IPS DF 4.7 (cell line): ENCODE data around the gene PRMT6.
"Not testable (repeated sequence)": the region's sequence is repeated elsewhere in the genome, so short reads cannot be mapped to it uniquely, and the experiment has no call there.

Experiments used
- DNase-seq: peaks from one replicate; pipeline ENCODE4 v3.0.0-alpha.2; 2013; ENCODE audit warnings: low spot score; ENCODE audit errors: extremely low read depth

Gene PRMT6

DNA sequence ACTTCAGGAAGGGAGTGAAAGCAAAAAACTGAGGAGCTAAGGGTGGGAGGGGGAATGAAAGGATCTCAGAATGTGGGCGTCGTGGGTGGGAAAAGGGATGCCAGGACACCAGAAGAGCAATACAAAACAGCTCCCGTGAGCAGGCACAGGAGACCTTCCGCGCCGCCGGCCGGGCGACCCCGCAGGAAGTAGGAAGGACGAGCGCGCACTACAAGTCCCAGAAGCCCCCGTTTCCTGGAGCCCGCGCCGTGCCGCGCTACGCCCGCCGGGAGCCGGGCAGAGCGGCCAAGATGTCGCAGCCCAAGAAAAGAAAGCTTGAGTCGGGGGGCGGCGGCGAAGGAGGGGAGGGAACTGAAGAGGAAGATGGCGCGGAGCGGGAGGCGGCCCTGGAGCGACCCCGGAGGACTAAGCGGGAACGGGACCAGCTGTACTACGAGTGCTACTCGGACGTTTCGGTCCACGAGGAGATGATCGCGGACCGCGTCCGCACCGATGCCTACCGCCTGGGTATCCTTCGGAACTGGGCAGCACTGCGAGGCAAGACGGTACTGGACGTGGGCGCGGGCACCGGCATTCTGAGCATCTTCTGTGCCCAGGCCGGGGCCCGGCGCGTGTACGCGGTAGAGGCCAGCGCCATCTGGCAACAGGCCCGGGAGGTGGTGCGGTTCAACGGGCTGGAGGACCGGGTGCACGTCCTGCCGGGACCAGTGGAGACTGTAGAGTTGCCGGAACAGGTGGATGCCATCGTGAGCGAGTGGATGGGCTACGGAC, at the start of gene PRMT6:
TSS of gene PRMT6 (plus strand) at position 249 of the 771 bp plus-strand sequence. CDS start at position 291, 42 bp downstream.
- DNase-seq, result no peak

- no peak for DNase-seq
These were observed 47.2 kb upstream of the PRMT6 start for GRCh38 chr1:107009281-107009680.

DNA sequence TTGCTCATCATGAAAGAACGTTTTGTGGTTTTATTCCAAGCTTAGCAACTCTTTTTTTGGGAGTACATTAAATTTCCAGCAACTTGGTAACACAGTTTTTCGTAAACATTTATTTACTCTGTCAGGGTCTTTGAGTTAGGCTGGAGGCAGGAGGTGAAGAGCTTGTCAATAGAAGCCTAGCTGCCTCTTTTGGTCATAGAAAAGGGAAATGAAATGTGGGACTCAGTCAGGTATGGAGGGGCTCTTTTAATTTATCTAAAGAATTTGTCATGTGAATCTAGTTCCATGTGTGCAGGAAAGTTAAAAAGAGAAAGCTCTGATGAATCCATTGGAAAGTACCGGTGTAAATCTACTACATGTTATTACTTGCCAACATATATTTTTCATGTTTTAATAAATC, 45.9 kb upstream of the PRMT6 start:
- DNase-seq, result no peak

DNA sequence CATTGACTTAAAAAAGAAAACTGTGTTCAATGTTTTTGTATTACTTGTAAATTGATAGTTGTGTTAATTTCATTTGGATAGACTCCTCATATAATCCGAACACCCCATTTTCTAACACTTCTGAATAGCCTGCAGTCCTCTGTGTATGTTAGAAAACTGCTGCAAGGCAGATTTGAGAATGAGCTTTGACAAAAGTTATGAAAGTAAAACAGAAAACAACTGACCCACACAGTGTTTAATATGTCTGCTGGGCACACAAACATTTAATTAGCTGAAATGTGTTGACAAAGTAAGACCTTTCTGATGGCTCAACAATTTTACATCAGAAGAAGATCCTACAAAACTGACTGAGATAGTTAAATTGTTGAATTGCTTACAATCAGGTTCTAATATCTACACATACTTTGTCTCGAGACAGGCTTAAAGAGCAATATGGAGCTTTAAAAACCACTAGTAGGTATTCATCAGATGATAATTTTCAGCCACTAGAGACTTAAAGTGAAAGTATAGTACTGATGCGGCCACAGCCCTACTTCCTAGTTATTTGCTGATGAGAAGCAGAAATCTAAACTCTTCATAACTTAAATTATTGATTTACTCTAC, 40.0 kb upstream of the PRMT6 start:
- DNase-seq, result no peak

- no peak for DNase-seq
These were observed 38.0 kb upstream of the PRMT6 start for GRCh38 chr1:107018445-107018844.

DNA sequence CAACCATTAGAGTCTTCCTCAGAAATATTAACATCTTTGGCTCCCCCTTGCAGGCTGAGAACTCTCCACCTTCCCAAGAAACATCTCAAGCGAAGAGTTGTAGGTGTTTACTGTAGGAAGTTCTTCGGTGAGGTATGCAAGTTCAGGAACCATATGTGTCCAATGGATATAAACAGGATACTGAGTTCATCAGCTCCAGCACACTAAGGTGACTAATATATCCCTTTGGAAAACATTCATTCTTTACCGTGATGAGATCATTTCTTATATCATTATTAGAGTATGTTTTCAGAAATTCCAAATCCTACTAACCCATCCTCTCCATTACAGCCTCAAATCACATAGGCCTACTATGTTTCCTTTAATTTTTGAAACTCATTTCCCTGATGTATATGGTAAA, 37.3 kb upstream of the PRMT6 start:
- no peak for DNase-seq

DNA sequence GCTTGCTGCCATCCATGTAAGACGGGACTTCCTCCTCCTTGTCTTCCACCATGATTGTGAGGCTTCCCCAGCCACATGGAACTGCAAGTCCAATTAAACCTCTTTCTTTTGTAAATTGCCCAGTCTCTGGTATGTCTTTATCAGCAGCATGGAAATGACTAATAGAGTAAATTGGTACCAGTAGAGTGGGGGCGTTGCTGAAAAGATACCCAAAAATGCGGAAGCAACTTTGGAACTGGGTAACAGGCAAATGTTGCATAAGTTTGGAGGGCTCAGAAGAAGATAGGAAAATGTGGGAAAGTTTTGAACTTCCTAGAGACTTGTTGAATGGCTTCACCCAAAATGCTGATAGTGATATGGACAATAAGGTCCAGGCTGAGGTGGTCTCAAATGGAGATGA, 17.6 kb upstream of the PRMT6 start:
- not testable (repeated sequence) for DNase-seq

DNA sequence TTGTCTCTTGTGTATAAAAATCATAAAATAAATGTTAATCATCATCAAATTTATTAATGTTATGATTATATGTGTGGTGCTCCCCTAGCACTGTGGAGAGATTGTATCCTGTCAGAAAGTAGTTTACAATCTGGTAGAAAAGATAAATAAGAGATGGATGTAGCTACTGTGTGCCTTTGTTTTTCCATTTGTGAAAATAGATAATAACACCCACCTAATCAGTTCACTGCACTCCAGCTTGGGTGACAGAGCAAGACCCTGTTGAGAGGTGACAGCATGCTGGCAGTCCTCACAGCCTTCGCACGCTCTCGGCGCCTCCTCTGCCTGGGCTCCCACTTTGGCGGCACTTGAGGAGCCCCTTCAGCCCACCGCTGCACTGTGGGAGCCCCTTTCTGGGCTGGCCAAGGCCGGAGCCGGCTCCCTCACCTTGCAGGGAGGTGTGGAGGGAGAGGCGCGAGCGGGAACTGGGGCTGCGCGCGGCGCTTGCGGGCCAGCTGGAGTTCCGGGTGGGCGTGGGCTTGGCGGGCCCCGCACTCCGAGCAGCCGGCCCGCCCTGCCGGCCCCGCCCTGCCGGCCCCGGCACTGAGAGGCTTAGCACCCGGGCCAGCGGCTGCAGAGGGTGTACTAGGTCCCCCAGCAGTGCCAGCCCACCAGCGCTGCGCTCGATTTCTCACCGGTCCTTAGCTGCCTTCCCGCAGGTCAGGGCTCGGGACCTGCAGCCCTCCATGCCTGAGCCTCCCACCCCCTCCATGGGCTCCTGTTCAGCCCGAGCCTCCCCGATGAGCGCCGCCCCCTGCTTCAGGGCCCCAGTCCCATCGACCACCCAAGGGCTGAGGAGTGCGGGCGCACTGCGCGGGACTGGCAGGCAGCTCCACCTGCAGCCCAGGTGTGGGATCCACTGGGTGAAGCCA, 11.9 kb upstream of the PRMT6 start:
- DNase-seq, result not testable (repeated sequence)

- no peak for DNase-seq
These were observed 8.9 kb upstream of the PRMT6 start for GRCh38 chr1:107047602-107048001.

DNA sequence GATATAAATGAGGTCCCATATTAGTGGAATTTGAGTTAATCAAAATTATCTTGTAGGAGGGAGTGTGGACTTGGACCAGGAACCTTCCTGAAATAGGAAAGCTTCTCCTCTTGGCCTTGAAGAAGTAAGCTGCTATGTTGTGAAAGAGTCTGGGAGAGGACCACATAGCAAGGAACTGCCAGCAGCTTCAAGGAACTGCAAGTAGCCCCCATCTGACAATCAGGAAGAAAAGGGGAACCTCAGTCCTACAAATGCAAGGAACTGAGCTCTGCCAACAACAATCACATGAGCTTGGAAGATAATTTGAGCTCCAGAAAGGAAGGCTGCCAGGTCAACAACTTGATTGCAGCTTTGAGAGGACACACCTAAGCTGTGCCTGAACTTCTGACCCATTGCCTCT, 8.2 kb upstream of the PRMT6 start:
- DNase-seq, result no peak

GRCh38 chr1:107051266-107051665, 5.2 kb upstream of the PRMT6 start:
- DNase-seq, result no peak

- DNase-seq, result not testable (repeated sequence)
These were observed 502 bp upstream of the PRMT6 start for GRCh38 chr1:107055919-107056425.

GRCh38 chr1:107057197-107058133, 991 bp downstream of the PRMT6 start:
- no peak for DNase-seq

DNA sequence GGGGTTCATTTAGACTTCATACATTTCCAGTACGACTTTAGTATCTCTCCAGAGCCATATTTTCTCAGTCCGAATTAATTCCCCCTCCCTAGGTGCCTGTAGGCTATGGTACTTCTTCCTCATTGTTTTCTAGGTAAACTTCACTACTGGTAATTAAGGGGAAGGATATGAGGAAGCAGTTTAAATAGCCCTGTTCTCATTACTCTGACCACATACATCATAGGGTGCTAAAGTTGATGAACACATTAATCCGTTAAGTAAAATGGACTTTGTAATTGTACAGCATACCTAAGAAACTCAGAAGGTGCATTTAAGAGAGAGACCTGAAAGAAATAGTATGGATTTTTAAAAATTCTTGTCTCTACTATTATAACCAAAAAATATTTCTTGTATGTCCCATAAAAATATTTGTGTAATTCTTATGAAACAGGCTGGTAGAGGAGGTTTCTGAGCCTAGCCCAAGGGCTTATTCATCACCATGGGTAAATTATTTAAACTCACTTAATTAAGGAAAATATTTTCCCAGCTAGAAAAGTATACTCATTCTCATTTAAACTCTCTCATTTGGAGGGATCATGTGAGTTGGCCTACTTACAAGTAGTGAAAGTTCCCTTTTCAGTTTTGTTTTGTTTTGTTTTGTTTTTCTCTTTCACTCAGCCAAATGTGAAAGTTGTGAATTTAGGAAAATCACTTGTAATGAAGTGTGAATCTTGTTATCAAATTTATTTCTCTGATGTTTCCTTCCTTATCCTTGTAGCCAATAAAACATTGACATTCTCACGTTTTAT, 2.0 kb downstream of the PRMT6 start:
- no peak for DNase-seq

DNA sequence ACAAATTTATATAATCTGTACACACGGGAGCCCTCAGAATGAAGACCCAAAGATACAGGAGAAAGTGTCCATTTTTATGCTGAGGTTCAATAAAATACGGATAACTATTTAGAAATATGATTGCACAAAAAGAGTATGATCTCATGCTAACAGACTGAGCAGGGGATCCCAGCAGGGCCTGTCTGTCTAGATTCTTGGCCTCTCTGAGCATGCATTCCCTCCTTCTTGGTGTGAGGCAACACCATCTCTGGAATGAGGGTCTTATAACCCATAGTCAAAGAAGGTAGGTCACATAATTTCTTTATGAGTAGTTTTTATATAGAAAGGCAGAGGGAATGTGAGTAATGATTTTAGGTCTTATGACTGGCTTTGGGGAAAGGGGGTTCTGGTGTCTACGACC, 5.4 kb downstream of the PRMT6 start:
- no peak for DNase-seq

GRCh38 chr1:107073493-107073892, 17.0 kb downstream of the PRMT6 start:
- DNase-seq, result no peak

DNA sequence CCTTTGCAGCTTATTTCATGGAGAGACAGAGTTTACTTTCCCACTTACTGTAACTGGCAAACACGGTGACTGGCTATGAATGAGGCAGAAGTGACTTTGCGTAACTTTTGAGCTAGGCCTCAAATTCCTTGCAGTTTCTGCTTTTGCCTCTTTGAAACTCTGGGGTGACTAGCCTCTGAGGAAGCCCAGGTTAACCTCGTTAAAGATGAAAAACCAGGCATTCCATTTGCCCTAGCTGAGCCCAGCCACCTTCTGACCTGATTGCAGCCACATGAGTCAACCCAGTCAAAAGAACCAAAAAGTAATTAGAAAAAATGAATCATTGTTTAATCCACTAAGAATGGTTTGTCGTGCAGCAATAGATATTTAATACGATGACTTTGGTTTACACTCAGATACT, 20.4 kb downstream of the PRMT6 start:
- DNase-seq, result no peak

GRCh38 chr1:107079249-107079648, 22.8 kb downstream of the PRMT6 start:
- no peak for DNase-seq

- no peak for DNase-seq
These were observed 24.6 kb downstream of the PRMT6 start for GRCh38 chr1:107081102-107081501.

DNA sequence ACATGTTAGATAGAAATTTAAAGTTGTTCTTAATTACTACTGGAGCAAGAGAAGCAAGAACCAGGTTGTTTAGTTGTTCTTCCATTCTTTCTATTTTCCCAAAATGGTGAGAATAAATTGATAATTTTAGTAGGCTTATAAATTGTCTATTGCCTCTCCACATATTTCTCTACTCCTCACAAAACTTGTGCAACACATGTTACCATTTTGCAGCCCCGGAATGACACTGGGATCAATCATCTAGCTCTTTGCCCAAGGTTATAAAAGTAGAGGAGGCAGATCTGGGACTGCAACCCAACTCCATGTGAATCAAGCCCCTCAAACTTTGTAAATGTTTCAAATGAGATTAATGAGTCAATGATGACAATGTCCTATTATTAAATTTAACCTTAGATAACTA, 34.9 kb downstream of the PRMT6 start:
- DNase-seq, result no peak
